C4-2B (cell line): ENCODE measurements around the gene SFT2D3.

Experiments used
- ZFX ChIP-seq: fragments of 450-650 bp; IDR thresholded peaks from 2 replicates; pipeline ENCODE4 v1.6.1; 2017
- TF ChIP-seq, protein P1 (sequence below): fragments of 450-650 bp; conservative IDR thresholded peaks from 2 replicates; pipeline ENCODE4 v1.5.1; 2017; ENCODE audit warnings: mild to moderate bottlenecking

GRCh38 chr2:127675331-127676261 is 25.7 kb upstream of the SFT2D3 start, which contains the start of gene LIMS2:
- TF ChIP-seq, protein P1, sequence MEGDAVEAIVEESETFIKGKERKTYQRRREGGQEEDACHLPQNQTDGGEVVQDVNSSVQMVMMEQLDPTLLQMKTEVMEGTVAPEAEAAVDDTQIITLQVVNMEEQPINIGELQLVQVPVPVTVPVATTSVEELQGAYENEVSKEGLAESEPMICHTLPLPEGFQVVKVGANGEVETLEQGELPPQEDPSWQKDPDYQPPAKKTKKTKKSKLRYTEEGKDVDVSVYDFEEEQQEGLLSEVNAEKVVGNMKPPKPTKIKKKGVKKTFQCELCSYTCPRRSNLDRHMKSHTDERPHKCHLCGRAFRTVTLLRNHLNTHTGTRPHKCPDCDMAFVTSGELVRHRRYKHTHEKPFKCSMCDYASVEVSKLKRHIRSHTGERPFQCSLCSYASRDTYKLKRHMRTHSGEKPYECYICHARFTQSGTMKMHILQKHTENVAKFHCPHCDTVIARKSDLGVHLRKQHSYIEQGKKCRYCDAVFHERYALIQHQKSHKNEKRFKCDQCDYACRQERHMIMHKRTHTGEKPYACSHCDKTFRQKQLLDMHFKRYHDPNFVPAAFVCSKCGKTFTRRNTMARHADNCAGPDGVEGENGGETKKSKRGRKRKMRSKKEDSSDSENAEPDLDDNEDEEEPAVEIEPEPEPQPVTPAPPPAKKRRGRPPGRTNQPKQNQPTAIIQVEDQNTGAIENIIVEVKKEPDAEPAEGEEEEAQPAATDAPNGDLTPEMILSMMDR, result no peak
- no peak for TF ChIP-seq ZFX
